Testis (tissue), 2 donors: ENCODE results near the gene ARHGEF4.

Source experiments
- CTCF ChIP-seq, 3 experiments: fragments of 450-650 bp in 2 of 3; fragments of 200-600 bp in 1 of 3; sonication (generic) in 1 of 3; IDR thresholded peaks; one replicate each; pipeline ENCODE4 v1.5.1; 2016 to 2019; ENCODE audit warnings: antibody characterized with exemption in 3 of 3, mild to moderate bottlenecking in 2 of 3, moderate library complexity in 1 of 3
- POLR2A ChIP-seq: fragments of 450-650 bp; IDR thresholded peaks from one replicate; pipeline ENCODE4 v1.6.1; 2017; ENCODE audit warnings: antibody characterized with exemption, mild to moderate bottlenecking, moderate library complexity

- no peak for TF ChIP-seq POLR2A
- TF ChIP-seq CTCF (IDR thresholded peaks at IDR 0.05), result no peak
Measured at GRCh38 chr2:130813722-130814121, 23.0 kb upstream of the ARHGEF4 start.
